ENCODE measurements around the gene LRRC15. TPM values are rescaled to one million over a fixed set of nuclear protein-coding genes. Genes with fewer than 3 reads are reported as not detected.

LRRC15 gene
- polyA plus RNA-seq, 2 of the 4 experiments (the other 2 are of a cell fraction), result 0.05 to 0.14 TPM

DNA sequence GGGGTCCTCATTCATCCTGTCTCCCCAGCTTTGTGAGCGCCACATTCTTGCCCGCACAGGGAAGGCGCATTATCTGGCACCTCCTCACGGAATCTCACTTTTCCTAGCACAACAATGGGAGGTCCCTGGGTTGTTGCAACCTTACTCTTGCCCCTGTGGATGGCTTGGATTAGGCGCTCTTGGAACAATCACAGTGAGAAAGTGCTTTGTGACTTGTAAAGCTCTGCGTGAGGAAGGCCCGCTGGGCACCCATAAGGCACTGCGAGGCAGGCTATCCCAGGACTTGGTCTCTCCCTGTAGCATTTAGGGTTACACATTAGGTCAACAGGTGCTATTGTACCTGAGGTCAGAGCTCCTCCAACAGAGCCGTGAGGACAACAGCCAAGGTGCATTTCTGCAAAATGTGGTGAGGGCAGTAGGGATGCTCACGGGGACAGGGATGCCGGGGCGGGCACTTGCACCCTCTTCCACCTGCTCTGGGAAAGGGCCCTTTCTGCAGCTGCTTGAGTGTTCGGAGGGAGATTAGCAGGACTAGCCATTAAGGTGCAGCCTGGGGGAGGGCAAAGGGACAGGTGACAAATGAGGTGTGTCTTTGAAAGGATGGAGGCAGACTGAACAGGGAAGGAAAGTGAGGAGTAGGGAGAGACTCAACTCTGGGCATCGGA is 13.9 kb upstream of the LRRC15 start:
- DNase-seq (ENCODE audit: low read depth in 1 of 2, low spot score in 1 of 2), result no peak
- ChIA-PET CTCF (interaction anchor here (0.6 to 1.7 kb wide), 3 partner anchors 12 to 59 kb away, joined by 3 to 6 read pairs (median 4); no protein-coding TSS in a partner anchor), POLR2A (no interaction called here)
- no peak overlapping the region for H3K4me2 ChIP-seq
- no peak for FAIRE-seq
- TF ChIP-seq, protein P1, sequence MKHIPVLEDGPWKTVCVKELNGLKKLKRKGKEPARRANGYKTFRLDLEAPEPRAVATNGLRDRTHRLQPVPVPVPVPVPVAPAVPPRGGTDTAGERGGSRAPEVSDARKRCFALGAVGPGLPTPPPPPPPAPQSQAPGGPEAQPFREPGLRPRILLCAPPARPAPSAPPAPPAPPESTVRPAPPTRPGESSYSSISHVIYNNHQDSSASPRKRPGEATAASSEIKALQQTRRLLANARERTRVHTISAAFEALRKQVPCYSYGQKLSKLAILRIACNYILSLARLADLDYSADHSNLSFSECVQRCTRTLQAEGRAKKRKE (CRISPR knock-in tag; IDR thresholded peaks at IDR 0.05; ENCODE audit: low read depth), result no peak
- no peak for TF ChIP-seq POLR2AphosphoS2 (conservative IDR thresholded peaks at IDR 0.05; ENCODE audit: low read length)
- TF ChIP-seq, protein P2, sequence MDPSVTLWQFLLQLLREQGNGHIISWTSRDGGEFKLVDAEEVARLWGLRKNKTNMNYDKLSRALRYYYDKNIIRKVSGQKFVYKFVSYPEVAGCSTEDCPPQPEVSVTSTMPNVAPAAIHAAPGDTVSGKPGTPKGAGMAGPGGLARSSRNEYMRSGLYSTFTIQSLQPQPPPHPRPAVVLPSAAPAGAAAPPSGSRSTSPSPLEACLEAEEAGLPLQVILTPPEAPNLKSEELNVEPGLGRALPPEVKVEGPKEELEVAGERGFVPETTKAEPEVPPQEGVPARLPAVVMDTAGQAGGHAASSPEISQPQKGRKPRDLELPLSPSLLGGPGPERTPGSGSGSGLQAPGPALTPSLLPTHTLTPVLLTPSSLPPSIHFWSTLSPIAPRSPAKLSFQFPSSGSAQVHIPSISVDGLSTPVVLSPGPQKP (IDR thresholded peaks at IDR 0.05; ENCODE audit: low read depth, low read length), result no peak
- TF ChIP-seq ZFP36 (IDR thresholded peaks at IDR 0.05; ENCODE audit: borderline replicate concordance, partially characterized antibody), result no peak
- TF ChIP-seq JUNB (IDR thresholded peaks at IDR 0.05), result no peak
- 83% methylated on average over 14 of the region's 14 CpGs for WGBS (ENCODE audit: missing lambda C conversion rate)
- peaks cover 7% of the 10 kb centered on the region; the same call in 1 of the 3 replicates for H3K4me1 ChIP-seq
- no peak overlapping the region for H3K27ac ChIP-seq
- H3K4me3 ChIP-seq, result no peak overlapping the region
- H3K9me3 ChIP-seq, result no peaks in the 10 kb centered on the region
- 0 out of 6 replicates have a peak, but pooled peaks of 1 of the 2 experiments have one; percentile 36 for ATAC-seq

DNA sequence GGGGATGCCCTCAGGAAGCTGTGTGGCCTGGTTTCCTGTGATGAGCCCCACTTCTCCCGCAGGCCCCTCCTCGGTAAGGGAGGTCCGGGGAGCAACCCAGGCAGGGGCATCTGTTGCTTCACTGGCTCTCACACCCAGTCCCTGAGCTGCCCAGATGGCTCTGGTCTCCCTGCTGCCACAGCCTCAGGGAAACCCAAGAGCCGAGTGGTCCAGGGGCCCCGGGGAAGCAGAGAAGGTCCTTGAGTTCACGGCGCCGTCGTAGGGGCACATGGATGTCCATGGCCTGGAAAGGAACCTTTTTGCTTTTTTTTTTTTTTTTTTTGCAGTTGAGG is 13.3 kb upstream of the LRRC15 start:
- Histone ChIP-seq H3K27ac (no peak overlapping the region), H3K4me3 (no peak overlapping the region), H3K9me3 (no peaks in the 10 kb centered on the region), H3K4me1 (peaks cover 7% of the 10 kb centered on the region; the same call in 1 of the 3 replicates), H3K4me2 (no peak overlapping the region)
- TF ChIP-seq SREBF2 (IDR thresholded peaks at IDR 0.05), result no peak
- TF ChIP-seq ZC3H11A (IDR thresholded peaks at IDR 0.05), result no peak
- no peak for TF ChIP-seq RFX5 (IDR thresholded peaks at IDR 0.05)
- TF ChIP-seq TFCP2L1 (CRISPR knock-in tag; IDR thresholded peaks at IDR 0.05), result no peak
- TF ChIP-seq ESRRA (IDR thresholded peaks at IDR 0.05; ENCODE audit: borderline replicate concordance, low read length), result no peak
- TF ChIP-seq CHD2 (IDR thresholded peaks at IDR 0.05; ENCODE audit: low read length, partially characterized antibody), result no peak
- TF ChIP-seq, protein P3, sequence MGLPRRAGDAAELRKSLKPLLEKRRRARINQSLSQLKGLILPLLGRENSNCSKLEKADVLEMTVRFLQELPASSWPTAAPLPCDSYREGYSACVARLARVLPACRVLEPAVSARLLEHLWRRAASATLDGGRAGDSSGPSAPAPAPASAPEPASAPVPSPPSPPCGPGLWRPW (IDR thresholded peaks at IDR 0.05), result no peak
- no peak for TF ChIP-seq EHMT2 (IDR thresholded peaks at IDR 0.05; ENCODE audit: low read depth)
- no peak for TF ChIP-seq POLR2AphosphoS2 (conservative IDR thresholded peaks at IDR 0.05; ENCODE audit: low read length)
- TF ChIP-seq, protein P2 (IDR thresholded peaks at IDR 0.05; ENCODE audit: low read depth, low read length), result no peak
- TF ChIP-seq, protein P4, sequence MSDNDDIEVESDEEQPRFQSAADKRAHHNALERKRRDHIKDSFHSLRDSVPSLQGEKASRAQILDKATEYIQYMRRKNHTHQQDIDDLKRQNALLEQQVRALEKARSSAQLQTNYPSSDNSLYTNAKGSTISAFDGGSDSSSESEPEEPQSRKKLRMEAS (IDR thresholded peaks at IDR 0.05), result no peak
- no peak for TF ChIP-seq HOXB13 (CRISPR knock-in tag; IDR thresholded peaks at IDR 0.05; ENCODE audit: low read depth)
- no peak for TF ChIP-seq ZSCAN20 (CRISPR knock-in tag; IDR thresholded peaks at IDR 0.05)
- TF ChIP-seq RNF2 (IDR thresholded peaks at IDR 0.05; ENCODE audit: borderline replicate concordance, low read depth), result no peak
- TF ChIP-seq CBX2 (IDR thresholded peaks at IDR 0.05; ENCODE audit: borderline replicate concordance, low read depth), result no peak
- TF ChIP-seq, protein P1 (CRISPR knock-in tag; IDR thresholded peaks at IDR 0.05; ENCODE audit: low read depth), result no peak
- TF ChIP-seq POLR2A (IDR thresholded peaks at IDR 0.05; ENCODE audit: low read length), result no peak
- TF ChIP-seq NFE2L2 (conservative IDR thresholded peaks at IDR 0.05; ENCODE audit: low read length), result no peak
- TF ChIP-seq ZNF302 (CRISPR knock-in tag; IDR thresholded peaks at IDR 0.05), result no peak
- TF ChIP-seq HOXB5 (CRISPR knock-in tag; IDR thresholded peaks at IDR 0.05), result no peak
- ChIA-PET POLR2A (no interaction called here), CTCF (interaction anchor here (0.6 to 1.7 kb wide), 3 partner anchors 13 to 58 kb away, joined by 3 to 6 read pairs (median 4); no protein-coding TSS in a partner anchor)
- ATAC-seq (no peak), DNase-seq (ENCODE audit: low read depth in 1 of 2, low spot score in 1 of 2) (no peak), FAIRE-seq (no peak)
- 77% methylated on average over 8 of the region's 9 CpGs for WGBS (ENCODE audit: missing lambda C conversion rate)
